ENCODE data around the gene WDR62.

WDR62 gene

DNA sequence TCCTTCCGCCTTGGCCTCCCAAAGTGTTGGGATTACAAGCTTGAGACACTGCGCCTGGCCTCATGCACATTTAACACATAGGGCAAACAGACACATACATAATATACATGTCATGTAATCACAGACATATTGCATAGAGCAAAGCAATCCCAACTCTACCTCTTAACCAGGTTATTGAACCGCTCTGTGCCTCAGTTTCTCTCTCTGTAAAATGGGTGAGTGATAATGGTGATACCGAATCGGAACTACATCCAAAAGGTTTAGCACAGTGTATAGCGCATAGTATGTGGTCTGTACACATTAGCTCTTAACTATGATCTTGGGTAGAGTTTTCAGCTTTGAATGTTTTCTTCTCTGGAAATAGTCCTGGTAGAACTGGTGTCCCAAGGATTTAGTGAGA is 89.9 kb downstream of the WDR62 start:
- DNase-seq: no peak

DNA sequence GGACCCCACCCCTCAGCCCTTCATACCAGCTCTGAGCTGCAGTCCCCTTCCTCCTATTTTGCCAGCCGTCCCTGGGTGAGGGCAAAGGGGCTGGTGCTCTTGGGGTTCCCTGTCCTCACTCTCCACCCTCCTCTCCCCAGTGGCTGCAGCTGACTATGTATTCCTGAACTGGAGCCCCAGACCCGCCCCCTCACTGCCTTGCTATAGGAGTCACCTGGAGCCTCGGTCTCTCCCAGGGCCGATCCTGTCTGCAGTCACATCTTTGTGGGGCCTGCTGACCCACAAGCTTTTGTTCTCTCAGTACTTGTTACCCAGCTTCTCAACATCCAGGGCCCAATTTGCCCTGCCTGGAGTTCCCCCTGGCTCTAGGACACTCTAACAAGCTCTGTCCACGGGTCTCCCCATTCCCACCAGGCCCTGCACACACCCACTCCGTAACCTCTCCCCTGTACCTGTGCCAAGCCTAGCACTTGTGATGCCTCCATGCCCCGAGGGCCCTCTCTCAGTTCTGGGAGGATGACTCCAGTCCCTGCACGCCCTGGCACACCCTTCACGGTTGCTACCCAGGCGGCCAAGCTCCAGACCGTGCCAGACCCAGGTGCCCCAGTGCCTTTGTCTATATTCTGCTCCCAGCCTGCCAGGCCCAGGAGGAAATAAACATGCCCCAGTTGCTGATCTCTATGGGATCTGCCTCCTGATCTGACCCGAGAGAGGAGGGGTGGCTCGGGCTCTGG is 95.1 kb downstream of the WDR62 start:
- DNase-seq: no peak

DNA sequence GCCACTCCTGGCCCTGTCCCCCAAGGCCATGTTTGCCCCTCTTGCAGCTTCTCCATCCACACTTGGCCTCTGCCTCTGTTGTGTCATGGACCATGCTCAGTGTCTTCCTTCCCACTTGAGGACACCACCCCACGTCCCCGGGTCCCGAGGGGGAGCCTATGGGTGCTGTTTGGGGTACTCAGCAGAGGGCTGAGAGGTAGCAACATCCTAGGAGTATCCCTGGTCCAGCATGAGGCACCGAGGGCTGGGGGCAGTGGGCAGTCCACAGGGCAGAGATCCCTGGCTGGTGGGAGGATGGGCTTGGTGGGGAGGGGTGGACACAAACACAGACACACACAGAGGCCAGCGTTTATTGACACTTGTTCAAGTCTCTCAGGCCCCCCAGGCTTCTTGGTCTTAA is 95.9 kb downstream of the WDR62 start:
- no peak for DNase-seq

DNA sequence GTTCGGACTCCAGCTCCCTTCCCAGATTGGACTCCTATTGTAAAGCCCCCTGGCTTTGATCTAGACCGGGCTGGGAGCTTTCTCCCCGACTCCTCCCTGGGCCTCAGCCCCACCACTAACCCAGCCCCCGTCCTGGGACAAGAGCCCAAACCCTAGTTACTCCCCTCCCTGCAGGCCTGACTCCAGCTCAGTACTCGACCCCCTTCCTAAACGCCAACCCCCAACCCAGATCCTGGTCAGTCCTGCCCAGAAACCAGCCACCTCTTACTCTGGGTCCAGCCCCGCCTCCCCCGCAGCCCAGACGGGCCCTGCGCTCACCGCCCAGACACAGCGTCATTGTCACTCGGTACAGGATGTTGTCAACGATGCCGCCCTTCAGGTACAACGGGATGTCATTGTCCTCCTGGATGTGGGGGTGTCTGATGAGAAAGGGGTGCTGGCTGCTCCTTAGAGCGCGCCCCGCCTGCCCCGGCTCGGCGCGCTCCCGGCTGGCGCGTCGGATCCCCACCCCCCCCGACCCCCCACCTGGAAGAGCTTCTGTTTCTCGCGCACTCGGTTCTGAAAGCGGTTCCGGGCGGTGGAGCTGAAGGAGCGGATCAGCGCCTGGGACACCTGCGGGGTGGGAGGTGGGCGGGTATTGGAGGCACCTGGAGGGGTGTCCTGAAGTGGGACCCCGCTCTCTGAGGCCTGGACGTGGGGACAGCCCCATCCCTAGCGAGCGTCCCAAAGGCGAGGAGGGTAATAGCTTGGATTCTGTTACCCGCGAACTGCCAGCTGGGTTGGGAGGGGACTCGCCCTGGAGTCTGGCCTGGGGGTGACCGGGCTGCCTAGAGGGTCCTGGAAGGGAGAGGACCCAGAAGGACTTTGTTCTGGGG is 96.7 kb downstream of the WDR62 start:
- DNase-seq: no peak

DNA sequence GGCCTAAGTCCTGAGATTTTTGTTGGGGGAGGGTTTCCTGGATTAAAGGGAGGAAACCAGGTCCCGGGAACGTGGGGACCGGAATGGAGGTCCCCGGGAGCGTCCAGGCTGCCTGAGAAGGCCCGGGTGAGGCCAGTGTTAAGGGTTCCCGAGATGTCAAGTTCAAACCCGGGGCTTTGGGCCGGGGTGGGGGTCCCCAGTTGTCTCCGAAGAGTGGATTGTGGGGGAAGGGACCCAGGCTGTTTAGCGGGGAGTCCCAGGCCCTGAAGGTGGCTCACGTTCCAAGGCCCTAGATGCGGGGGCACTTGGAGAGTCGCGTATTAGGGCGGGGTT is 97.3 kb downstream of the WDR62 start:
- DNase-seq: no peak

DNA sequence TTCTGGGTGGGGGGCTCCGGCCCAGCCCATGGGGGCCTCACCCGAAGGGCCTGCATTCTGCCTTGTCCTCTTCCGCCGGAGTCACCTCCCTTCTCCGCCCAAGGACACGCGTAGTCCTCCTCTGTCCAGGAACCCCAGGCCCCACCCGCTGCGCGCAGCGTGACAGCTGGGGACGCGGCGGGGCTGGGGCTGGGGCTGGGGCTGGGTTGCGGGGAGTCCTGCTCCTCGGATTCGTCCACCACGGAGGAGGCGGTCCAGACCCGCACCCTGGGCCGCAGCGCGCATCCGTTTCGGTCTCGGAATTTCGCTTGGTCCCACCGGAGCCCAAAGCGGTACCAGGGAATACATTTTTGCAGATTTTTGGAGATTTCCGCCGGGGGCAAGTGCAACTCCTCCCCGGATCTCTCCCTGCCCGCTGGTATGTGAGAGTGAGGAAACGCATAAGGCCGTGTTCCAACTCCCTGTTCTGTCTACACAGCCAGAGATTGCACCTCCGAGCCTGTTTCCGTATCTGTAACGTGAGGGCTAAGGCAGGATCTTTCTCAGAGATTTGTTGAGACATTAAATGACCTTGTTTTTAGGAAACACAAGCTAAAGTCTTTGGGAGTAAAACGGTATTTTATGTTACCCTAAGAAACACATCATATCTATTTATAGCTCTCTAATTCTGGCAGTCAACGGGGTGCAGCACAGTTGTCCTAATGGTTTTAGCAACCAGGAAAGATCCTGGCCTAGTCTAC is 97.8 kb downstream of the WDR62 start, which contains the start of gene COX7A1:
TSS of gene COX7A1 (minus strand) at position 96 of the 740 bp plus-strand sequence. CDS start at position 56, 40 bp downstream.
- DNase-seq: no peak

- no peak for DNase-seq
Measured at GRCh38 chr19:36153126-36153525, 98.4 kb downstream of the WDR62 start.
